Amniotic stem cell (primary cell): ENCODE measurements around the gene RPRD1B.

ENCODE experiments used
- DNase-seq: peaks from one replicate; lab custom pipeline; 2025; lab: John Stamatoyannopoulos, UW

RPRD1B gene

DNA sequence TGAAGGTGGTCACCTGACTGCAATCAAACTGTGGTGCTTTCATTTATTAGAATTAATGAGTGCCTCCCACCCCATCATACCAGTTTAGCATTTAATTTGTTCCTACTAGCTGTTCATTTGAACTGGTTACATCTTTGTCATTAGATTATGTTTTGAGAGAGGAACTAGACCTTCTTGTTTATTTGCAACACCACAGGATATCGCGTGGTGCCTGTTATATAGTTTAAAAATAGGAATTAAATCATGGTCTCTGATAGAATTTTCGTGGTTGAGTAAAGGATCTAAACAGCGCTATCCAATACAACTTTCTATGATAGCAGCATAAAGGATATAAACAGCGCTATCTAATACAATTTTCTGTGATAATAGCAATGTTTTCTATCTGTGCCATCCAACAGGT lies 2.8 kb downstream of the RPRD1B start:
- no peak for DNase-seq

DNA sequence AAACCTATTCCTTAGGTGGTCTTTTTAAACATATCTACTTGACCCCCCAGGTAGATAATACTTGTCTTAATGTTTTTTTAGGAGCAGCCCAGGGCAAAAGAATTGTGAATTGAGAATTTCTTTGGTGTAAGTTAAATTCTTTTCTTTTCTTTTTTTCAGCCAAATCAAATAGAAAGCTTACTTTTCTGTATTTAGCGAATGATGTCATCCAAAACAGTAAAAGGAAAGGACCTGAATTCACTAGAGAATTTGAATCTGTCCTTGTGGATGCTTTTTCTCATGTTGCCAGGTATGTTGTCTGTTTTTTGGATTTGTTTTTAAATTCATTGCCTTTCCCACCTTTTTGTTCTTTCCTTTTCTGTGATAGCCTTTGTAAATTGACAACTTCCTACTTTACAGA lies 6.7 kb downstream of the RPRD1B start:
- no peak for DNase-seq

- peak; percentile 87 for DNase-seq
These were observed 10.2 kb downstream of the RPRD1B start for GRCh38 chr20:38043512-38044300.

DNA sequence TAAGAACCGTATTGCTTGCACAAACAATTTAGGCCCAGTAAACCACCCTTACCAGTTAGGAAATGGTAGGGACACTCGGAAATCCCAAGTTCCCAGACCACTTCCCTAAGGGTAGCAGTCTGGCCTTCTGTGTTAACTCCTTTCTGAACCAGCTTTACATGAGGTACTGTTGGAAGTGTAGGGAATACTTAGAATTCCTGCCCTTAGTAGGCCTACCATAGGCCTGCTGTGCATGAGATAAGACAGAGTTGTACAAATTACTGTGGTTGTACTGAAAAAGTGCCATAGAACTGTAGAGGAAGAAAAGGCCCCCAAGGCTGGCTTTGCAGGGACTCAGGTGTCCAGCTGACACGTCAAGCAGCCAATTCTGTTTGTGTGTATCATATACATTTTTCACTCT lies 11.1 kb downstream of the RPRD1B start:
- DNase-seq, result no peak

DNA sequence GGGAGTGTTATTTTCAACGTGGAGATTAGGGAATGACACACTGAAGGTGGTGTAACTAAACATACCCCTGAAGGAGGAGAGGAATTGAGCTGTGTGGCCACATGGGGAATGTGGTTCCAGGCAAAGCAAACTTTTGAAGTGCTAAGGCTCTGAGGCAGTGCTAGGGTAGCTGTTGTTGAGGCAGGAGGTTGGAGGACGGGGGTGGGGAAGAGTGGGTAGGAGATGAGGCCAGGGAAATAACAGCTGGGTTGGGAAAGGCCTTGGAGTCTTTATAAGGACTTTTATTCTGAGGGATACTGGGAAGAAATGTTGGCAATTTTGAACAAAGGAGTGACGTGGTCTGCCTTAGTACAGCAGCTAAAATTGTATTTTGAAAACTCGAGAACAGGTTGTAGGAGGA lies 13.0 kb downstream of the RPRD1B start:
- no peak for DNase-seq

DNA sequence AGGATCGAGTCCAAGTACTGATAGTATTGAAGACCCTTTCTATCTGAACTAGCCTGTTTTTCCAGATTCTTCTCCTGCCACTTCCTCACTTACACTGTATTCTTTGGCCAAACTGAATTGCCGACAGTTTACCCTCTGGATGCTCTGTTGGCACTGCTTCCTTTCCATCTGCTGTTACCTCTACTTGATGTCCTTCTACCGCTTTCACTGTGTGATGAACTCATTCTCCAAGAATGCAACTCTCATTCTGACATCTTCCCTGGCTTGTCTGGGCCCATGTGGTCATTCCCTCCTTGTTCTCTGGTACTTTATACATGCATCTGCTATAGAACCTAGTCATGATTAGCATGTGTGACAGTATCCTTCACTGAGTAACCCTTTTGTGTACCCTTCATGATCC lies 16.3 kb downstream of the RPRD1B start:
- no peak for DNase-seq

GRCh38 chr20:38050686-38051085 lies 17.1 kb downstream of the RPRD1B start:
- no peak for DNase-seq

DNA sequence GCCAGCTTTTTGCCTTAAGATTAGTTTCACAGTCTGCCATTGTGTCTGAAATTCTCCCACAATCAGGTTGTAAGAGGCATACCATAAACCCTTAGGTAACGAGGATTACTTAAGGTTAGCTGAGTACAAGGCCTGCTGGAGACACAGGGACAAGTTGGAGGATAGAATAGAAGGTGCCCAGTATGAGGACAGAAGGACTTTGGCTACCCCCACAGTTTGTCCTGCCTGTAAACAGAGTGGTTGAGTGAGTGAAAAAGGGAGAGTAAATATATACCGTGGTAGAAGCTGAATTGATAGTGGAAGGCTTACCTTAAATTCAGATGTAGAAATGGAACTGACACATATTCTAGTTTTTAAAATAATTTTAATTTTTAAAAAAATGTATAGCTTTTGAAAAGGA lies 19.3 kb downstream of the RPRD1B start:
- no peak for DNase-seq

DNA sequence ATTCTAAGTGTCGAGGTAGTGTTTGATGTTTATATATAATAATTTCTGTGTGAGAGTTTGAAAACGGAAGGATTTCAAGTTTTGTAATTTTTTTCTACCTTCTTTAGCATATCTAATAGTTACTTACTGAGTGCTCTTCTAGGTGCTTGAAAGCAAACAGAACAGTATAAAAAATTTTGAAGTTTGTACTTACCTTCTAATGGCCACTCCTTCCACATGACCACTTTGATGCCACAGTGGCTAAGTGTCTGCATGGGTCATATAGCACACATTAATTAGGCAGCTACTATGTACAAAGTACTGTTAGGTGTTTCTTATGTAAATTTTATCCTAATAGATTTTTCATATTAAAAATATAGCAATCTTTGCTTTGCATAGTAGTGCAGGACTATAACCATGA lies 21.1 kb downstream of the RPRD1B start:
- no peak for DNase-seq

DNA sequence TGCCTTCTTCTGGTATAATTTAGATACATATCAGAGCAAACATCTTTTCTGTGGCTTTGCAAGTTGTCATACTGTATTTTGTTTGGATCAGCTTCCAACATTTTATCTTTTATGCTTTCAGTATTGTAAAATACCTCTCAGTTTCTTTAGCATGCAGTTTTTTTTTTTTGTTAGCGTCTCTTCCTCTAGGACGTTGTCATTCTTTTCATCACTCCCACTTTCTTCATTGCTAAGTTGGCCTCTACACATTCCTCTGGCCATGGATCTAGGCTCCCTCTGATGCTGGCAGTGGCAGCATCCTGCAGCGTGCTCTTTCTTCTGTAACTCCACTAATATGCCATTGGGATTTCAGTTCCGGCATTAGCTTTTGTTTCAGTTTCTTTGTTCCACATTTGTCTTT lies 21.7 kb downstream of the RPRD1B start:
- no peak for DNase-seq

DNA sequence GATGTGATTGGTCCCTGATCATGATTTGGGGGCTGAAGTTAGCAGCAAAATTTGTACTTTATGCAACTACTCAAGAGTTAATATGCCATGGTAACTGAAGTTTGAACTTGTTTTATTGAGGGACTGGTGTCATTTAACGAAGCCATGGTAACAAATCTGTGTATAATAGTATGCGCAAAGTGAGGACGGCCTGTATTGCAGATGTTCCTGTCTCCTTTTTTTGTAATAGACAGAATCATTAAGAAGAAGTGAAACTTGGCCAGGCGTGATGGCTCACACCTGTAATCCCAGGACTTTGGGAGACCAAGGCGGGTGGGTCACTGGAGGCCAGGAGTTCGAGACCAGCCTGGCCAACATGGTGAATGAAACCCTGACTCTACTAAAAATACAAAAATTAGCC lies 22.3 kb downstream of the RPRD1B start:
- DNase-seq, result no peak

DNA sequence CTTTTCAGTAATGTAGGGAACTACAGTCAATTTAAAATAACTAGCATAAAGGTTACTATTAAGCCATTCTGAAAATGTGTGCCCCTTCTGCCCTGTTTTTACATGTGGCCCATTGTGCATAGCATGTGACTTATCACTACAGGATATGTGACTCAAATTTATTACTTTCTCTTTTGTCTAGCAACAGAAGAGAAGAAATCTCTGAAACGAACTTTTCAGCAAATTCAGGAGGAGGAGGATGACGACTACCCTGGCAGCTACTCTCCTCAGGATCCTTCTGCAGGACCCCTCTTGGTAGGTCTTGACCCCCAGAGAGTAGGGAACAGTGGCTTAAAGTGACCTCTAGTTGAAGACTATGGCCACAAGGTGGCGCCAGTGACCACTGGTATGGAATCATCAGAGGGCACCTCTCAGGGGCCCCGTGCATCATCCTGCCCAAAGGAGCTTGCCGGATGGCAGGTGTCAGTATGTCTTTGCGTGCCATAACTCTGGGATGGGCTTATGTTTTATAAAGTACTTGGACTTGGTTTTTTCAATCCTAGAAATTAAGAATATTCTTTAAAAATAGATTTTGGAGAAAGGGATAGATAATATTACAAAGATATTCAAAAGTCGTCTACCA lies 23.9 kb downstream of the RPRD1B start:
- DNase-seq, result peak; percentile 73

DNA sequence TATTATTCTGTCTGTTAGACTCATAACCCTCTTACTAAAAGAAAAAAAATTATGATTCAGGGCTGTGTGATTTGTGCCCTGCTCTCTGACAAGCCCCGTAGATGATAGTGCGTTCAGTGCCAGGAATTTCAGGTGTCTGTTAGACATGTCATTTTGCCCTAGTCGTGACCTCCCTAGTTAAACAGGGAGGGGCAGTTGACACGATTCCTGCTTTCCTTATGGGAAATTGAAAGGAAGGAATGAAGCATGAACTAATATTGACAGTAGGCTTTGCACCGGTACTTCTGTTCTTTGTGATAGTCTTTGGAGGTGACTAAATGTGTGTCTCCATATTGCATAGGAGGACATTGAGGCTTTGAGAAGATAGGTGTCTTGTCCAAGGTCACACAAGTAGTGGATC lies 26.3 kb downstream of the RPRD1B start:
- no peak for DNase-seq

DNA sequence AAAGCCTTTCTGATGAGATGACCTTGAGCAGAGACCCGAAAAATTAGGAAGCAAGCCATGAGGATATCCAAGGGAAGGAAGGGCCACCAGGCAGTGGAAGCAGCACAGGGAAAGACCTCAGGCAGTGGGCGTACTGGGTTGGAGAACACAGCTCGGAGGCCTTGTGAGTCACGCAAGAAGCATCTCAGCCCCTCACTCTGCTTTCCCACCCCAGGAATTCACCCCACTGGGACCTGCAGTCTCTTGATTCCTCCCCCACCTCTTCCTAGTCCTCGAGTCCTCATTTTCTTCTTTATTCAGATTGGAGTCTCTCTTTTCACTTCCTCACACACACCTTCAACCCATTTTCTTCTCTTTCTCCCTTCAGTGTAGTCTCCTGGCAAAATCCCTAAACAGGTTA lies 27.0 kb downstream of the RPRD1B start:
- no peak for DNase-seq

GRCh38 chr20:38061109-38061508 lies 27.6 kb downstream of the RPRD1B start:
- no peak for DNase-seq

DNA sequence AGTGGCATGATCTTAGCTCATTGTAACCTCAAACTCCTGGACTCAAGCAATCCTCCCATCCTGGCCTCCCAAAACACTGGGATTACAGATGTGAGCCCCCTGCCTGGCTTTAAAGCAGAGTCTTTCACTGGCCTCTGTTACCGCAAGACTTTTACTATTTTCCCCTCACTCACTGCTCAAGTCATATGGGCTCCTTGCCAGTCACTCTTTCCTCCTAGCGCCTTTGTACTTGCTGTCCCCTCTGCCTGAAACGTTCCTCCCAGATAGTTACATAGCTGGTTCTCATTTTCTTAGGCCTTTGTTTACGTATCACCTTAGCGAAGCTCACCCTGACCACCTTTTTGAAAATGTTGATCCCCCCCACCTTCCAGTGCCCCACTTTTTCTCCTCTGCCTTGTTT lies 29.3 kb downstream of the RPRD1B start:
- DNase-seq, result no peak

- DNase-seq, result no peak
These were observed 30.5 kb downstream of the RPRD1B start for GRCh38 chr20:38063911-38064530.

DNA sequence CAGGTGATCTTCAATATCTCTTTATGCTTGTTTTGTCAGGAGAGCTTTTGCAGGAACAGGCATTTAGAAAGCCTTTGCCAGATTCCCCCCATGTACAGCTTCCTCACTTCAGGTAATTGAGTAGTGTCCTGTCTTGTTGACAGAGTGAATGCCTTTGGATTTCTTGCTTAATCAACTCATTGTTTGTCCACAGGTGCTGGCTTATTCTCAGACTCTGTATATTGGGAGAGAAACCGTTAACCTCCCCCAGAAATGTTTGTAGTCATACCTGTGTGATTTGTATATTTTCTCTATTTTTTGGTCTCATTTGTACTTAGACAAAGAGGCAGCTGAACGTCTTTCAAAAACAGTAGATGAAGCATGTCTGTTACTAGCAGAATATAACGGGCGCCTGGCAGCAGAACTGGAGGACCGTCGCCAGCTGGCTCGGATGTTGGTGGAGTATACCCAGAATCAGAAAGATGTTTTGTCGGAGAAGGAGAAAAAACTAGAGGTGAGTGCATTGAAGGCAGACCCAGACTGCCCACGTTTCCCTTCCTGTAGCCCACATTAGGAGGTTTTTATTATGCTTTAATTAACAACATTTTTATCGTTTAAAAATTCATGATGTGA lies 32.3 kb downstream of the RPRD1B start:
- no peak for DNase-seq

- no peak for DNase-seq
These were observed 33.6 kb downstream of the RPRD1B start for GRCh38 chr20:38066969-38067716.

DNA sequence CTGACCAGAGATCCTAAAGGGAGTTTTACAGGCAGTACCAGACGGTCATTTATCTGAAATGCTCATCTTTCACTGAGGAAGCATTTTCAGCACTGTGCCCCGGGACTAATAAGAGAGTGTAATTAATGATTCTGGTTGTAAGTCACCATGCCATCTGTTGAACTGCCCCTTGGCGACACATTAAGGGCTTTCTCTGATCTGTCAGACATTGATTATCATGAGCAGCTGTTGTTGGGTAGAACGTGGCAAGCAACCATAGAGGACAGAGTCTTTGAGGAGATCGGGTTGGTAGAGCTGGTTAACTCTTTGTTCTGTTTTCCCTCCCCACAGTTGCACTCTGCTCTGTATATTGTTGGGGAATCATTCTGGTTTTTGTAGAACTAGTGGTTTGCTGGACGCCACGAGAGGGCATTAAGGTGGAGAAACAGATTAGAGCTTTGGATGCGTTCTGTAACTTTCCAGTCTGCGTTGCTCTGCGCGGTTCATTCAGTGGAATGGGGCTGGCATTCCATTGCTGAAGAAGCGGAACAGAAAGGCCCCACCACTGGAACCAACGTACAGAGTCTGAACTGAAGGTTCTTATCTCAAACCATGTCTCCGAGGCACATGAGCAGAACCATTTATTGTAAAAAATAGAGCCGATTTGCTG lies 34.3 kb downstream of the RPRD1B start:
- no peak for DNase-seq

GRCh38 chr20:38072898-38073297 lies 39.4 kb downstream of the RPRD1B start:
- DNase-seq, result no peak
